ENCODE measurements around the gene MPPED2. TPM values are rescaled to one million over a fixed set of nuclear protein-coding genes. Genes with fewer than 3 reads are reported as not detected.

Gene MPPED2
- total RNA-seq, 6 experiments from 2014 or later, result not detected

DNA sequence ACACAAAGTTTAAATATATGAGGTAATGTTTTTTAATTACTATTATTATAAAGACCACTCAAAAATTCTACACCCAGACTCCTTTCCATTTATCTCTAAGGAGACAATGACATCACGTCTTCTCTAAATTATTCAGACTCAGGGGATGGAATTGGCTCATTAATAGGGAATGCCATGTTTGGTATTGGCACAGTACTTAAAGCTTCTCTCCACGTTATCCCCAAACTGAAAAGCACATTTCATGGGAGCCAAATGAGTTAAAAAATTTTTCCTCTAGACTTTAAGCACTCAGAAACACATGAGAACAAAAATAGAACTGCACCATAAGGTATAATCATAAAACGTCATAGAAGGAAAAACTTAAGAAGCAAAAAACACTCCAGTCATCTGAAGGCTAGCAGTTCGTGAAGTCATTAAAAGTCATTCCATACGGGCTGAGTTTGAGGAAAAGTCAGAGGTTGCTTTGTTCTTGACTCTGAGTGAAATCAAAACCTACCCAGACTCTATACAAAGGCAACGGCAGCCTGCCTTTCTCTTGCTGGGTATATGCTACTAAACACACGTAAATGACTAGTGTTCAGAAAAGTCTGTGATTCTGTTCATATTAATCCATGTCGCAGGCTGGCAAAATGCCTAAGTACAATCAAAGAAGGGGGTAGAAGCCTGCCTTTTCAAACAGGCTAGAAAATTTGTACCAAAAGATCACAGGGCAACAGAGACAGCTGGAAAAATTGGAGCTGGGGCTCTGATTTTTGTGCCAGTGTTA, 8.7 kb upstream of the MPPED2 start:
- no peak for TF ChIP-seq CTCF (IDR thresholded peaks at IDR 0.05)
- H3K27me3 Mint-ChIP-seq (ENCODE audit: insufficient read depth), result no peaks in the 10 kb centered on the region
- H3K4me1 Mint-ChIP-seq (ENCODE audit: low read depth), result no peaks in the 10 kb centered on the region
- no peak overlapping the region for H3K4me3 Mint-ChIP-seq
- no peak for DNase-seq
- no peak overlapping the region for H3K27ac Mint-ChIP-seq
- peaks cover 18% of the 10 kb centered on the region for H3K9me3 Mint-ChIP-seq
- no peaks in the 10 kb centered on the region for H3K36me3 Mint-ChIP-seq (ENCODE audit: low read depth)

- Mint-ChIP-seq H3K4me3 (no peak overlapping the region), H3K4me1 (ENCODE audit: low read depth) (no peaks in the 10 kb centered on the region), H3K27me3 (ENCODE audit: insufficient read depth) (peaks cover 7% of the 10 kb centered on the region; the same call in 1 of the 2 replicates), H3K27ac (no peak overlapping the region), H3K9me3 (peaks cover 15% of the 10 kb centered on the region), H3K36me3 (ENCODE audit: low read depth) (no peaks in the 10 kb centered on the region)
- DNase-seq, result no peak
- no peak for TF ChIP-seq CTCF (IDR thresholded peaks at IDR 0.05)
Observed at GRCh38 chr11:30587269-30587812, 1.2 kb upstream of the MPPED2 start.

DNA sequence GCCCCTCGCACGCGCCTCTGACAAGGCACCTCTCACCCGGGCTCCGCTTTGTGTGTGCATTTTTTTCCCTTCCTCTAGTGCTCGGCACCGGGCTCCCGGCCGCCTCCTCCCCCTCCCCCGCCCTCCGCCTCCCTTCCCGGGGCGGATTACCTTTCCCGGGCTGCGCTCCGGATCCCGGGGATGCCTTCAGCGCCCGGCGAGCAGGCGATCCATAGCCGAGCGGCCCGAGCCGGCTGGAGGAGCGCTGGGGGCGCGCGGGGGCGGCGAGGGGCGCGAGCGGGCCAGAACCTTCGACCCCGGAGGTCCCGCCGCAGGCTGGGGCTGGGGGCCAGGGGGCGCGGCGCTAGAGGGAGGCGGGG, 282 bp downstream of the MPPED2 start:
- Mint-ChIP-seq H3K4me1 (ENCODE audit: low read depth) (no peaks in the 10 kb centered on the region), H3K4me3 (no peak overlapping the region)

DNA sequence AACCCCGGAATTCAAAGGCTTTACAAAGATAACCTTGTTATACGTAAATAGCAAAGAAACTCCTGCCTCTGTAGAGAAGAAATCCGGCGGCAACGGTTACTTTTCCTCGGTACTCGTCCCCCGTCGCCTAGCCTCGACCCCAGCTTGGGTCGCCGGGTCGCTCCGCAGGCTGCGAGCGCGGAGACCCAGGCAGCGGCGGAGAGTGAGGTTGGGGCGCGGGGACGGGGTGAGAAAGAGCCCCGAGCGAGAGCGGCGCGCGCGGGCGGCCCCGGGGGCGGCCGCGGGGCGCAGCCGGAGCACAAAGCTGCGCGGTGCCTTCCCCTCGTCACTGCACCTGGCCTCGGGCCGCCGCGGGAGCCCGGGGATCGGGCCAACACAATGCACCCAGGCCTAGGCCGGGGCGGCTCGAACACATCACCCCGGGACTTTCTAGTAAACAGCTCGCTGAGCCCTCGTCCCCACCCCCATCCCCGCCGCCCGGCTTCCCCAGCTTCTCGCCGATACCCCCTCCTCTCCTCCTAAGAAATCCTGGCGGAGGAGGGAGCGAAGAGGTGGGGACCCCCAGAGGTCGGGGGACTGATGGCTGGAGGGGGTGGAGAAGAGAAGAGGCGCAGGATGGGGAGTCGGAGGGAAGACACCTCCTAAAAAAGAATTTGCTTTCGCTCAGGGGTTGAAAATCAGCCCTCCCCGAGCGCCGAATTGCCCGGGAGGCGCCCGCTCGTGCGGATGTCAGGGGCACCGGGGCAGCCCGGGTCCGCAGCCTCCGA, 845 bp downstream of the MPPED2 start:
- peaks cover 9% of the 10 kb centered on the region for H3K9me3 Mint-ChIP-seq
- DNase-seq, result no peak
- no peak overlapping the region for H3K27ac Mint-ChIP-seq
- TF ChIP-seq CTCF (IDR thresholded peaks at IDR 0.05), result no peak
- no peaks in the 10 kb centered on the region for H3K36me3 Mint-ChIP-seq (ENCODE audit: low read depth)
- peaks cover 7% of the 10 kb centered on the region; the same call in 1 of the 2 replicates for H3K27me3 Mint-ChIP-seq (ENCODE audit: insufficient read depth)
- H3K4me1 Mint-ChIP-seq (ENCODE audit: low read depth), result no peaks in the 10 kb centered on the region
- H3K4me3 Mint-ChIP-seq, result no peak overlapping the region

More for the DNA sequence above, 282 bp downstream of the MPPED2 start:
- TF ChIP-seq CTCF (IDR thresholded peaks at IDR 0.05), result no peak
- no peak for DNase-seq
- Mint-ChIP-seq H3K36me3 (ENCODE audit: low read depth) (no peaks in the 10 kb centered on the region), H3K27ac (no peak overlapping the region), H3K9me3 (peaks cover 9% of the 10 kb centered on the region), H3K27me3 (ENCODE audit: insufficient read depth) (peaks cover 7% of the 10 kb centered on the region; the same call in 1 of the 2 replicates)

- Mint-ChIP-seq H3K36me3 (ENCODE audit: low read depth) (no peaks in the 10 kb centered on the region), H3K27ac (no peak overlapping the region), H3K27me3 (ENCODE audit: insufficient read depth) (peaks cover 7% of the 10 kb centered on the region; the same call in 1 of the 2 replicates), H3K9me3 (peaks cover 8% of the 10 kb centered on the region), H3K4me1 (ENCODE audit: low read depth) (no peaks in the 10 kb centered on the region), H3K4me3 (no peak overlapping the region)
- no peak for TF ChIP-seq CTCF (IDR thresholded peaks at IDR 0.05)
- DNase-seq, result no peak
Observed at GRCh38 chr11:30583476-30584280, 2.5 kb downstream of the MPPED2 start.
